SK-N-SH treated with all-trans-retinoic acid at 6 μM for 48 hours (cell line): ENCODE measurements around the gene DCTN4.
A peak's percentile ranks its signal among the peaks of the same experiment; 100 is the strongest.

ENCODE experiments used
- ATAC-seq: fragments of 200-7000 bp; cut with Tn5 transposase; 3 replicates; pipeline ENCODE4 v1.9.1; 2020; ENCODE audit warnings: mild to moderate bottlenecking, moderate library complexity
- ARNTL ChIP-seq: fragments of 450-650 bp; formaldehyde crosslinking; IDR thresholded peaks from 2 replicates; pipeline ENCODE4 v1.5.0; 2020; ENCODE audit warnings: low read depth, mild to moderate bottlenecking, moderate library complexity, borderline replicate concordance
- BACH2 ChIP-seq: fragments of 250-450 bp; sonication (Bioruptor Pico); IDR thresholded peaks from 2 replicates; pipeline ENCODE4 v1.9.0; 2021; ENCODE audit warnings: mild to moderate bottlenecking, borderline replicate concordance
- CREB5 ChIP-seq: fragments of 250-450 bp; sonication (Bioruptor Pico); IDR thresholded peaks from 2 replicates; pipeline ENCODE4 v1.5.1; 2020; ENCODE audit warnings: low read depth, mild to moderate bottlenecking, moderate library complexity
- CSDC2 ChIP-seq: fragments of 250-450 bp; sonication (Bioruptor Pico); IDR thresholded peaks from 2 replicates; pipeline ENCODE4 v1.5.0; 2020; ENCODE audit warnings: mild to moderate bottlenecking, moderate library complexity
- ESRRG ChIP-seq: fragments of 250-450 bp; sonication (Bioruptor Pico); IDR thresholded peaks from 2 replicates; pipeline ENCODE4 v1.6.1; 2021; ENCODE audit warnings: mild to moderate bottlenecking
- ISL1 ChIP-seq: fragments of 250-450 bp; sonication (Bioruptor Pico); IDR thresholded peaks from 2 replicates; pipeline ENCODE4 v2.1.2; 2022; ENCODE audit warnings: mild to moderate bottlenecking, moderate library complexity
- OSR1 ChIP-seq: fragments of 250-450 bp; sonication (Bioruptor Pico); IDR thresholded peaks from 2 replicates; pipeline ENCODE4 v1.8.0; 2022; ENCODE audit warnings: moderate library complexity, mild to moderate bottlenecking, inconsistent platforms
- PATZ1 ChIP-seq: fragments of 250-450 bp; sonication (Bioruptor Pico); IDR thresholded peaks from 2 replicates; pipeline ENCODE4 v1.8.0; 2020; ENCODE audit warnings: mild to moderate bottlenecking, moderate library complexity, borderline replicate concordance
- PPARA ChIP-seq: fragments of 250-450 bp; sonication (Bioruptor Pico); IDR thresholded peaks from 2 replicates; pipeline ENCODE4 v1.5.0; 2020; ENCODE audit warnings: mild to moderate bottlenecking, borderline replicate concordance
- SNAI2 ChIP-seq: fragments of 250-450 bp; sonication (Bioruptor Pico); IDR thresholded peaks from 2 replicates; pipeline ENCODE4 v1.5.0; 2020; ENCODE audit warnings: mild to moderate bottlenecking, moderate library complexity
- TOX ChIP-seq: fragments of 250-450 bp; sonication (Bioruptor Pico); IDR thresholded peaks from 2 replicates; pipeline ENCODE4 v1.8.0; 2021; ENCODE audit warnings: mild to moderate bottlenecking, moderate library complexity, borderline replicate concordance
- ZC3H10 ChIP-seq: fragments of 250-450 bp; sonication (Bioruptor Pico); IDR thresholded peaks from 2 replicates; pipeline ENCODE4 v1.5.1; 2021; ENCODE audit warnings: mild to moderate bottlenecking, moderate library complexity
- ZFP3 ChIP-seq: fragments of 250-450 bp; sonication (Bioruptor Pico); IDR thresholded peaks from 2 replicates; pipeline ENCODE4 v1.5.0; 2020; ENCODE audit warnings: mild to moderate bottlenecking, moderate library complexity
- ZFP30 ChIP-seq: fragments of 450-650 bp; formaldehyde crosslinking; IDR thresholded peaks from 2 replicates; pipeline ENCODE4 v1.5.0; 2022; ENCODE audit warnings: mild to moderate bottlenecking, moderate library complexity
- ZNF565 ChIP-seq: fragments of 450-650 bp; formaldehyde crosslinking; conservative IDR thresholded peaks from 2 replicates; pipeline ENCODE4 v1.5.0; 2020; ENCODE audit warnings: low read depth, mild to moderate bottlenecking, moderate library complexity
- ZNF70 ChIP-seq: fragments of 450-650 bp; formaldehyde crosslinking; IDR thresholded peaks from 2 replicates; pipeline ENCODE4 v1.5.0; 2020; ENCODE audit warnings: mild to moderate bottlenecking, moderate library complexity
- ZNF8 ChIP-seq: fragments of 450-650 bp; formaldehyde crosslinking; IDR thresholded peaks from 2 replicates; pipeline ENCODE4 v1.5.0; 2020; ENCODE audit warnings: mild to moderate bottlenecking, moderate library complexity

DCTN4 gene

GRCh38 chr5:150661821-150662596 lies 96.8 kb downstream of the DCTN4 start:
- TF ChIP-seq PATZ1: no peak
- no peak for TF ChIP-seq ZNF565 (CRISPR knock-in tag)
- no peak for TF ChIP-seq ZFP30 (CRISPR knock-in tag)
- no peak for TF ChIP-seq ISL1
- no peak for TF ChIP-seq SNAI2
- no peak for TF ChIP-seq OSR1
- TF ChIP-seq CREB5 (CRISPR knock-in tag): no peak
- no peak for TF ChIP-seq TOX (CRISPR knock-in tag)
- no peak for TF ChIP-seq ESRRG (CRISPR knock-in tag)
- TF ChIP-seq ZNF8: no peak
- TF ChIP-seq BACH2 (CRISPR knock-in tag): no peak
- no peak for TF ChIP-seq ARNTL (CRISPR knock-in tag)
- no peak for ATAC-seq

- TF ChIP-seq ZFP30 (CRISPR knock-in tag): no peak
- TF ChIP-seq ISL1: no peak
- no peak for TF ChIP-seq ARNTL (CRISPR knock-in tag)
- no peak for TF ChIP-seq ZNF565 (CRISPR knock-in tag)
- ATAC-seq: no peak
These were observed 97.7 kb downstream of the DCTN4 start, which contains the start of gene MYOZ3 for GRCh38 chr5:150661086-150661485. TSS of gene MYOZ3 (plus strand) at chr5:150661251. CDS start at chr5:150662942, 1,691 bp downstream.

- no peak for ATAC-seq
These were observed 98.5 kb downstream of the DCTN4 start for GRCh38 chr5:150660108-150660831.

GRCh38 chr5:150659360-150660107 lies 99.3 kb downstream of the DCTN4 start:
- ATAC-seq: no peak

More at GRCh38 chr5:150660108-150660831, 98.5 kb downstream of the DCTN4 start:
- TF ChIP-seq ZFP3 (CRISPR knock-in tag) (peak; percentile 84; the same call in 1 of the 2 replicates), PPARA (CRISPR knock-in tag) (no peak), CSDC2 (CRISPR knock-in tag) (no peak)

GRCh38 chr5:150658699-150659265 lies 100.0 kb downstream of the DCTN4 start:
- TF ChIP-seq ZNF70 (CRISPR knock-in tag): no peak
- ATAC-seq: peak; percentile 14

More at GRCh38 chr5:150659360-150660107, 99.3 kb downstream of the DCTN4 start:
- TF ChIP-seq CSDC2 (CRISPR knock-in tag) (no peak), ZNF8 (no peak), ZC3H10 (CRISPR knock-in tag) (no peak), ARNTL (CRISPR knock-in tag) (no peak)
